ENCODE data around the gene HOXA11. TPM values are rescaled to one million over a fixed set of nuclear protein-coding genes. Genes with fewer than 3 reads are reported as not detected.

Gene HOXA11
- total RNA-seq, 1 donor from 2014 or later: not detected

DNA sequence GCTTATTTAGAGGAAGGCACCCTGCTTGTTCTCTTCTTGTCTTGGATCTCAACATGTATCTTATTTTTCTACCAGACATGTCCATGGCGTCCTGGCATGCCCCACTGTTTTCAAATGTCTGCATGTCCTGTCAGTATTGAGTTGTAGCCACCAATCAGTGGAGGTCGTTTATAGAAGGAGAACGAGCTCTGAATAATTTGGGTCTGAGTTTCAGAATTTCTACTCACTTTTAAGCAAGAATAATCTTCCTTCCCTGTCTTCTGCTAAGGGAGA, 17.8 kb upstream of the HOXA11 start:
- H3K4me1 Mint-ChIP-seq (ENCODE audit: low read depth): no peaks in the 10 kb centered on the region
- H3K9me3 Mint-ChIP-seq: no peaks in the 10 kb centered on the region
- no peaks in the 10 kb centered on the region for H3K36me3 Mint-ChIP-seq (ENCODE audit: low read depth)
- peaks cover 84% of the 10 kb centered on the region for H3K27me3 Mint-ChIP-seq (ENCODE audit: insufficient read depth)
- H3K4me3 Mint-ChIP-seq: no peak overlapping the region
- intact Hi-C loops (cut with micrococcal nuclease): loop anchor here (5.0 to 10.0 kb wide), 2 partner anchors 105 to 1752 kb away; partner anchors contain the start of genes HOXA1 and TRIL
- H3K27ac Mint-ChIP-seq: no peak overlapping the region
- no peak for DNase-seq (ENCODE audit: low spot score)

DNA sequence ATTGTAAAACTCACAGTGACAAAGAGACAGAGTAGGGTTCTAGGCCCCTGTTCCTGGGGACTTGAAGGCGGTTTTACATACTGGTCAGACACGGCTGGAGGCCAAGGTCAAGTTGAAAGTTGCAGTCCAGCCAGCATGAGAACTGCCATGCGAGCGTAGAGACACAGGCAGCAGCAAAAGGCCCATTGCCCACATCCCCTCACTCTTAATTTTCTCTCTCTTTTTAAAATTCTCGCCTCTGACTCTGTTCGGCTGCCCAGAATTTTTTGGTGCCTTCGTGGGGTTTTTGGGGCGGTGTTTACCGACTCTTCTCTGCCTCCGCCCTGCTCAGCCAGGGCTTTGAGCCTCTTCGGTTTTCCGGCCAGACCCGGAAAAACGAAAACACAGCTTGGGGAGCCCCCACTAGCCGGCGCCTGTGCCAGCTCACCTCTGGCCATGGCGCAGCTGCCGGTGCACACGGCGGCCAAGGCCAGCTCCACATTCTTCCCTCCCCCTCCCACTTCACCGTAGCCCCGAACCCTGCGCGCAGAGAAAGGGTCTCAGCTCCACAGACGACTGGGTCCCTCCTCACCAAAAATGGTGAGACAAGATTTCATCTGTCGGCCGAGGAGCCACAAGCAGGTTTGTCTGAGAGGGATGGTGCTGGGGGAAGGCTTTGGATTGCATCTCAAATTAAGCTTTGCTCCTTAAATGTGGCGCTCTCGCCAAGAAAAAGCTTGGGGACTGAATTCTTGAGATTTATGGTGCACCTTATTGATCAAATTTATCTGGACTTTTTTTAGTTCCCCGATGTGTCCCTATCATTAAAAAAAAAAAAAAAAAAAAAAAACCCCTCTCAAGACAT, 17.2 kb upstream of the HOXA11 start:
- Mint-ChIP-seq H3K4me3 (no peak overlapping the region), H3K36me3 (ENCODE audit: low read depth) (no peaks in the 10 kb centered on the region), H3K9me3 (no peaks in the 10 kb centered on the region), H3K27ac (no peak overlapping the region), H3K4me1 (ENCODE audit: low read depth) (no peaks in the 10 kb centered on the region), H3K27me3 (ENCODE audit: insufficient read depth) (peaks cover 84% of the 10 kb centered on the region)
- no peak for DNase-seq (ENCODE audit: low spot score)
- intact Hi-C loops (cut with micrococcal nuclease): loop anchor here (5.0 to 10.0 kb wide), 2 partner anchors 105 to 1753 kb away; partner anchors contain the start of genes HOXA1 and TRIL

DNA sequence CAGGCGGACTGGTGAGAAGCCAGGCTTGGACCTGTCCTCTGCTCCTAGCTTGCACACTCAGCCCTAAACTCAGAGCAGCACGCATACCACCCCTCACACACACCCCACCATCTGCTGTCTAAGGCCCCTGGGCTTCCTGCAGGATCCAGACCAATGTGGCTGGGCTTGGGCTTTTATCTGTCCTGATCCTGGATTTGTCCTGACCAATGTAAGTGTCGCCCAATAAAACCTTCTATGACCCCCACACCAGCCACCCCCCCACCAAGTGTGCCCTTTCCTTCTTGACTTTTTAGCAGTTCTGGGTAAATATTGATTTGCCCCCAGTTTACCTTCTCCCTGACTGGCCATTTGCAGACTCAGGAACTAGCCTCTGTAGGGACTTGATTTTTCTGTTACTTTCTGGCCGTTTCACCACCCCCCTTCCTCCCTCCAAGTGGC, 16.6 kb upstream of the HOXA11 start:
- intact Hi-C loops (cut with micrococcal nuclease): loop anchor here (2.0 to 10.0 kb wide), 3 partner anchors 49 to 1753 kb away; partner anchors contain the start of genes HOXA1 and TRIL
- DNase-seq (ENCODE audit: low spot score): no peak
- Mint-ChIP-seq H3K36me3 (ENCODE audit: low read depth) (no peaks in the 10 kb centered on the region), H3K27ac (no peak overlapping the region), H3K4me3 (no peak overlapping the region), H3K27me3 (ENCODE audit: insufficient read depth) (peaks cover 82% of the 10 kb centered on the region), H3K4me1 (ENCODE audit: low read depth) (no peaks in the 10 kb centered on the region), H3K9me3 (no peaks in the 10 kb centered on the region)

DNA sequence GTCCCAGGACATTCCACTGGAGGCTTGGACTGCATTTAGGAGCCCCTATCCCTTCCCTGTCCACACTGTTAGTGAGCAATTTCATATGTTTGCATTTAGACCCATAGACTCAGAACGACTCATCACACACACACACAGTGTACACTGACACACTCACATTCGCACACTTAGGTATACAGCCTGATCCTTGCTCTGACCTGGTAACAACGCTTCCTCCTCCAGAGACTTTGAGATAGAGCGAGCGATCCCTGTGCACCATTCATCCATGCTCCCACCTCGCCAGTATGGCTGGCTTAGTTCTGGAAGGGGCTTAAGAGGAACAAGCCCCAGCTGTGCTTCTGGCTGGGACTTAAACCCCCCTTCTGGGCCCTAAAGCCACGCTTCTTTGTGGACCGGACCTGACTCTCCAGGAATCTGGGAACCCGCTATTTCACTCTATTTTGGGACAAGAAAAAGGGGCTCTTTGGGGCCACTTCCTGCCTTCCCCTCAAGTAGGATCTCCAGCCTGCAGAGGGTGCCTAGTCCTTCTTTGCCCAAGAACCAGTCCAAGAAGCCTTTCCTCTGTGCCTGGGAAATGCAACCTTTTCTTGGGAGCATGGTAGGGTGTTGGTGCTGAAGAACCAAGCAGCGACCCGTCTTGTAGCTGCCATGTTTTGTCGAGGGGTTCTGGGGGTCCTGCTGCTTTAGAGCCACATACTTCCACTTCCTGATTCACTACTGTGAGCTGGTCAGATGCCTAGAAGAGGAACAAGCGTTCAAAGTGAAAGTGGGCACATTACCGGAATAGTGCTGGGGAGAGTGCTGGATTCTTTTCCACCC, 15.9 kb upstream of the HOXA11 start:
- Mint-ChIP-seq H3K9me3 (no peaks in the 10 kb centered on the region), H3K4me3 (no peak overlapping the region), H3K4me1 (ENCODE audit: low read depth) (no peaks in the 10 kb centered on the region), H3K27me3 (ENCODE audit: insufficient read depth) (peaks cover 82% of the 10 kb centered on the region), H3K36me3 (ENCODE audit: low read depth) (no peaks in the 10 kb centered on the region), H3K27ac (peak overlapping the region; percentile 58)
- DNase-seq (ENCODE audit: low spot score): no peak
- intact Hi-C loops (cut with micrococcal nuclease): loop anchor here (2.0 to 10.0 kb wide), 3 partner anchors 50 to 1754 kb away; partner anchors contain the start of genes HOXA1 and TRIL

DNA sequence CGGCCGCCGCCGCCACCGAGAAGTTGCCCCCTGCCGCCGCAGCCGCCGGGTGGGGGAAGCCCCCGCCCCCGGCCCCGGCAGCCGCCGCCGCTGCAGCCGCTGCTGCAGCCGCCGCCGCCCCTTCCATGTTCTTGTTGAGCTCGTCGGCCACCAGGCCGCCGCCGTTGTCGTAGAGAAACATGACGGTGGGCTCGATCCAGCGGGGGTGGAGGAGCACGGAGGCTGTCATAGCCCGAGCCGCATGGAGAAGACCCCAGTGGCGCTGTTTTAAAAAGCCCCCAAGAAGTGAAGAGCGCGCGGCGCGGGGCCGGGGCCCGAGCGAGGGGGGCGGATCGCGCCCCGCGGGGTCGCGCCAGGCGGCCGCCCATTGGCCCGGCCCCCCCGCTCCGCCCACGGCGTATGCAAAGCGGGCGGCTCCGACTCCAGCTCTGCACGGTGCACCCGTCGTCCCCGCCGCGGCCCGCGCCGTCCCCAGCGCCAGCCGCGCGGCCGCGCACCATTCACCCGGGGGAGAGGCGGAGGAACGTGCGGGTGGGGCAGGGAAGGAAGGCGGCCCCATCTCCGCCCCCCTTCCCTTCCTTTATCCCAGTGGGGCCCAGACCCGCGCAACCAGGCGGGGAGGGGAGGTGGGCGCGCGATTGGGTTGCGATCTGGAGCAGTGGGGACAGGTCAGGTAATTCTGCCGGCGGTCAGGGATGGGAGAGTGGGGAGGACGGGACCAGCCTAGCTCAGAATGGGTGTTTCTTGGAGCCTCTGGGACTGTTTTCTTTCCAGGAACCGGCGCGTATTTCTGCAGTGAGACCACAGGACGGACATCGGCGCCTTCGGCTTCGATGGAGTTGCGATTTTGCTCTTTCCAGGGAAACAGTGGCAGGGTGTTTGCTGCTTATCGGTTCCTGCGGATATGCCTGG, 15.1 kb upstream of the HOXA11 start, which contains the start of gene HOXA13:
HOXA13 (minus strand) TSS at position 243 of the 912 bp plus-strand sequence; CDS start at position 229, 14 bp downstream.
- DNase-seq (ENCODE audit: low spot score): no peak
- H3K4me1 Mint-ChIP-seq (ENCODE audit: low read depth): no peaks in the 10 kb centered on the region

DNA sequence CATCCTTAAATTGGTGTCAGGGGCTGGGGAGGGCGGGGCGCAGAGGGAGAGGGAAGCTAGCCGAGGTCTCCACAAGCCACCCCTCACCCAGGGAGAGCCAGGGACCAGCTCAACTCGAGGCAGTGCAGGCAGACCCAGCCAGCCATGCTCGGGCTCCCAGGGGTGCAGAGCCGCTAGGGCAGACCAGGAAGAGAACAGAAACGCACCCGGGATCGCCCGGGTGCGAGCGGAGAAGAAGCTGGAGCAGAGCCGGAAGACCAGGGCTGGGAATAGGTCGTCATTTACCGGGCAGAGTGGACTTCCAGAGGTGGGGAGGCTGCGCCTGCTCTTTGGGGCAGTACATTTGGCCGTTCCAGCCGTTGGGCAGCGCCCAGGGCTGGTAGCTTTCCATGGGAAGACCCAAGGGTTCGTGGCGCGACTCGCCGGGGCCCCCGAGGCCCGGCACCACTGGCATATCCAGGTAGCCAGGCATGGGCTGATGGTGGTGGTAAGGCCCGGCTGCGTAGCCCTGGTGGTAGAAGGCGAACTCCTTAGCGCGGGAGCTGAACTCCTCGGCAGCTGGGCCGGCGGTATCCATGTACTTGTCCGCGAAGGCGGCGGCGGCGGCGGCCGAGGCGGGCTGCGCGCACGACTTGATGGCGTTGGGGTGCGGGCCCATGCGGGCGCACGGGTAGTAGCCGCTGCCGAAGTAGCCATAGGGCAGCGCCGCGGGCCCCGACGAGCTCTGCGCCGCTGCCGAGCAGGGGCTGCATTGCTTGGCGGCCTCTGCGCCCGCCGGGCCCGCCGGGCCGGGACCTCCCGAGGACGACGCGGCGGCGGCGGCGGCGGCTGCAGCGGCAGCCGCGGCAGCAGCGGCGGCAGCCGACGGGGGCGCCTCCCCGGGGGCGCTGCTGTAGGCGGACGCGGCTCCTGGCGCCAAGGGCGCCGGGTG, 14.1 kb upstream of the HOXA11 start:
- Mint-ChIP-seq H3K27ac (peak overlapping the region; percentile 81), H3K36me3 (ENCODE audit: low read depth) (no peaks in the 10 kb centered on the region), H3K27me3 (ENCODE audit: insufficient read depth) (peaks cover 83% of the 10 kb centered on the region), H3K4me1 (ENCODE audit: low read depth) (no peaks in the 10 kb centered on the region), H3K4me3 (no peak overlapping the region), H3K9me3 (no peaks in the 10 kb centered on the region)
- intact Hi-C loops (cut with micrococcal nuclease): loop anchor here (2.0 to 10.0 kb wide), 6 partner anchors 14 to 1653 kb away; partner anchors contain the start of gene HOXA11
- DNase-seq (ENCODE audit: low spot score): no peak

More for the DNA sequence above, 15.1 kb upstream of the HOXA11 start, which contains the start of gene HOXA13:
- Mint-ChIP-seq H3K4me3 (no peak within 1 kb of the TSS), H3K27me3 (ENCODE audit: insufficient read depth) (peaks cover 82% of the 10 kb centered on the region), H3K27ac (peak within 1 kb of the TSS; percentile 81), H3K36me3 (ENCODE audit: low read depth) (no peaks in the 10 kb centered on the region), H3K9me3 (no peaks in the 10 kb centered on the region)
- intact Hi-C loops (cut with micrococcal nuclease): loop anchor here (2.0 to 10.0 kb wide), 9 partner anchors 15 to 1755 kb away; partner anchors contain the start of genes HOXA1, HOXA11 and TRIL

DNA sequence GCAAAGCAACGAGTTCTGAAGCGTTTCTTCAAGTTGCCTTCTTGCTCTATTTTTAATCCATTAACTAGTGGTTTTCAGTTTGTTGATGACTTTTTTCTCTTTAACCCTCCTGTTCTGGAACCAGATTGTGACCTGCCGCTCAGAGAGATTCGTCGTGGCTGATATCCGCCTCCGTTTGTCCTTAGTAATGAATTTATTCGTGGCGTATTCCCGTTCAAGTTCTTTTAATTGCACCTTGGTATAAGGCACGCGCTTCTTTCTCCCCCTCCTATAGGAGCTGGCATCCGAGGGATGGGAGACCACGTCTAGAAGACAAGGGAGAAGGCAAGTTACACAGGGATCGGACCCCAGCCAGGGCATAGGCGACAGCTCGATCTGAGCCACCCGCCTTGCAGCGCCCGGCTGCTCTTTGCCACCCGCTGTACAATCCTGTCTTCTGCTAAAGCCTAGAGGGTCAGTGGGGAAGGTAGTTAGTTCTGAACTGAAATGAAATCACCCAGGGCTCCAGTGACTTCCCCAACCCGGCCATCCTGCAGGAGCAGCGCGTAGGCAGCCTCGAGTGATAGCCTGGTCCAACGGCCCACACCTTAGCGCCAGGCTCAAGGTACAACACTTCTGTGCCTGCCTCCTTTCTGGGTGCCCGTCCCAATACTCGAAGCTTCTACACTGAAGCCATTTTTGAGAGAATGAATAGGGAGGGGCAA, 13.3 kb upstream of the HOXA11 start:
- peaks cover 84% of the 10 kb centered on the region for H3K27me3 Mint-ChIP-seq (ENCODE audit: insufficient read depth)
- H3K36me3 Mint-ChIP-seq (ENCODE audit: low read depth): no peaks in the 10 kb centered on the region
- DNase-seq (ENCODE audit: low spot score): no peak
- no peaks in the 10 kb centered on the region for H3K4me1 Mint-ChIP-seq (ENCODE audit: low read depth)
- H3K27ac Mint-ChIP-seq: peak overlapping the region; percentile 26
- H3K4me3 Mint-ChIP-seq: no peak overlapping the region
- intact Hi-C loops (cut with micrococcal nuclease): loop anchor here (2.0 to 10.0 kb wide), 6 partner anchors 13 to 1654 kb away; partner anchors contain the start of gene HOXA11
- H3K9me3 Mint-ChIP-seq: no peaks in the 10 kb centered on the region

DNA sequence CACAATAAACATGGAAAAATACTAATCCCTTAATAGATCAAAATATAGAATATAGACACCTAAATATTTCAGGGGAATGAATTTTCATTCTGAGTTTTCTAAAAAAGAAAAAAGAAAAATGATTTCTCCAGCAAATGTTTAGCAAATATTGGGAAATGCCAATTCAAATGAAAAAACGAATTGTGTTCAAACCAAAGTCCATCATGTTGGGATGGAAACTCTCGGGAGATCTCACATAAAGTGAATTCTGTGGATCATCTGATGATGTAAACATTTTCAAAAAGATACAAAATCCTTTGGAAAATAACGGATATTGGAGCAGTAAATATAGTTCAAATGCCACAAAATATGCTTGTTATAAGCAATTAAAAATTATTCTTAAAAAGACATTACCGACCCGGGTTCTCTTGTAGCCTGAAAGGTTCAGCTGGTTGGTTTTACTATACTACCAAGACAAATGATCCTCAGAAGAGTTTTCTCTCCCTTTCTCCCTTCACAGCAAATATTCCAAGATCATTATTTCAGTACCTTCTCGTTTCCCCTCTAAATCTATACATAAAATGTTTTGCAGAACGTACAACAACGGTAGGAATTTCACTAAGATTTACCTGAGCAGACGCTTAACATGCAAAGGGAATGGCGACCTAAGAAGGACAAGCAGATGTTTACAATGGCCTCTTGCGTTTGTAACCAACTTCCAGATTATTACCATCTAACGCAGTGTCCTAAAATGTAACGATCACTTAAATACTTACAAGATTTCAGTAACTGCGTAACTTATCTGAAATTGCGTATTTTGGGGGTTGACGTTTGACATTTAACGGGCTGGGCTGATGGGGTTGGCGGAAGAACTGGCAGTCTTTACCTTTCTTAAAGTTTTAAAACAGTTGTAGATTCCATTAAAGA, 12.4 kb upstream of the HOXA11 start:
- no peak for DNase-seq (ENCODE audit: low spot score)
- H3K27me3 Mint-ChIP-seq (ENCODE audit: insufficient read depth): peaks cover 82% of the 10 kb centered on the region
- H3K9me3 Mint-ChIP-seq: no peaks in the 10 kb centered on the region
- H3K36me3 Mint-ChIP-seq (ENCODE audit: low read depth): no peaks in the 10 kb centered on the region
- no peaks in the 10 kb centered on the region for H3K4me1 Mint-ChIP-seq (ENCODE audit: low read depth)
- peak overlapping the region; percentile 2 for H3K27ac Mint-ChIP-seq
- intact Hi-C loops (cut with micrococcal nuclease): loop anchor here (2.0 to 10.0 kb wide), 7 partner anchors 13 to 1655 kb away; partner anchors contain the start of gene HOXA11
- no peak overlapping the region for H3K4me3 Mint-ChIP-seq

DNA sequence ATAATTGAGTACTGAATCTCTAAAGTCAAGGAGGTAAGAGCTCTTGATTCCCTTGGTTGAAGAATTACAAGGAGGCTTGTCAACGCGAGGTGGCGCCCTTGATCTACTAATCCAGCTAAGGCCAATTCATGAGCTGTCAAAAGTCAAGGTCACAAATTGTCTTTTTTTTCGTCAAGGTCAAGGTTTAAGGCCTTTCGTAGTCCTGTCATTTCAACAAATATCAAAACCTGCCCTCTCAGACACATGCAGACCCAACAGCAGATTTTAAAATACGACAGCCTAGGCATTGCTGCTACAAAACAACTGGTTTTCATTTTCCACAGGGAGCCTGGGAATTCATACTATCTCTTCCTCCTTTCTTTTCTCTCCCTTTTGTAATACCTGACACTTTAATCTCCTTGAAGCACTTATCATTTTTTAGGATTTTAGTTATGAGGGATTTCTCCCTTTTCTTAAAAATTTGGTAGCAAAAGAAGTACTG, 11.3 kb upstream of the HOXA11 start:
- DNase-seq (ENCODE audit: low spot score): peak; percentile 59
- Mint-ChIP-seq H3K4me1 (ENCODE audit: low read depth) (no peaks in the 10 kb centered on the region), H3K27ac (no peak overlapping the region), H3K27me3 (ENCODE audit: insufficient read depth) (peaks cover 80% of the 10 kb centered on the region), H3K9me3 (no peaks in the 10 kb centered on the region), H3K4me3 (no peak overlapping the region), H3K36me3 (ENCODE audit: low read depth) (no peaks in the 10 kb centered on the region)
- intact Hi-C loops (cut with micrococcal nuclease): loop anchor here (1.0 to 10.0 kb wide), 9 partner anchors 380 to 1656 kb away; no protein-coding TSS in a partner anchor

Data from activated T-helper 1 cell treated with anti-CD3 and anti-CD28 coated beads, Interleukin-12 subunit alpha, Interleukin-12 subunit beta, Interleukin-2, Interleukin-4 antibody, amounts not matched to agents 30 ng/mL and 10 ng/mL and 1 ng/mL, durations not matched to agents 14 hours and 24 hours and 36 hours (primary cell).